ENCODE measurements around the gene KRT34.

Gene KRT34

GRCh38 chr17:41329279-41329948 is 52.7 kb downstream of the KRT34 start:
- DNase-seq (ENCODE audit: low read depth in 1 of 2, low spot score in 1 of 2), result peak; percentile 56 to 89
- no peak for TF ChIP-seq JUND (IDR thresholded peaks at IDR 0.05; ENCODE audit: low read depth)
- in situ Hi-C loops (cut with HindIII; ENCODE audit: low pct_unique_long_range_greater_than_20kb, low sequenced_read_pairs), result no loop called here

DNA sequence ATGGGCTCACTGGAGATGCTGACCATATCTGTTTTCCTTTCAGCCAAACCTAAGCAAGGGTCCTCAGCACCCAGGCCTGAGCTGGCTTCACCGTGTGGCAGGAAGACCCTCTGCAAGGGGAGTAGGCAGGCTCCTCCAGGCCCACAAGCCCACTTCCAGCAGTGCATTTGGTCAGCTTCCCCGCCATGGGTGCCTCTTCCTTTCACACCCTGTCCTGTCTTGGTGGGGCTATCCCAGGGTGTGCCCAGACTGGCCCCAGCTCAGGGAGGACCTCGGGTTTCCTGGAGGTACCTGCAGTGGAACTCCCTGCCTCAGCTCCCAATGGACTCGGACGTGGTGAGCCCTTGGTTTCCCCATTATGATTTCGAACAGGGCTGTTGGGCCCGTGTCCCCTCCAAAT is 53.9 kb downstream of the KRT34 start:
- in situ Hi-C loops (cut with HindIII; ENCODE audit: low pct_unique_long_range_greater_than_20kb, low sequenced_read_pairs), result no loop called here
- TF ChIP-seq JUND (IDR thresholded peaks at IDR 0.05; ENCODE audit: low read depth), result no peak

More for the DNA sequence above, 53.9 kb downstream of the KRT34 start:
- DNase-seq (ENCODE audit: low read depth in 1 of 2, low spot score in 1 of 2), result no peak
